ENCODE data around the gene BPIFB2.

Gene BPIFB2

DNA sequence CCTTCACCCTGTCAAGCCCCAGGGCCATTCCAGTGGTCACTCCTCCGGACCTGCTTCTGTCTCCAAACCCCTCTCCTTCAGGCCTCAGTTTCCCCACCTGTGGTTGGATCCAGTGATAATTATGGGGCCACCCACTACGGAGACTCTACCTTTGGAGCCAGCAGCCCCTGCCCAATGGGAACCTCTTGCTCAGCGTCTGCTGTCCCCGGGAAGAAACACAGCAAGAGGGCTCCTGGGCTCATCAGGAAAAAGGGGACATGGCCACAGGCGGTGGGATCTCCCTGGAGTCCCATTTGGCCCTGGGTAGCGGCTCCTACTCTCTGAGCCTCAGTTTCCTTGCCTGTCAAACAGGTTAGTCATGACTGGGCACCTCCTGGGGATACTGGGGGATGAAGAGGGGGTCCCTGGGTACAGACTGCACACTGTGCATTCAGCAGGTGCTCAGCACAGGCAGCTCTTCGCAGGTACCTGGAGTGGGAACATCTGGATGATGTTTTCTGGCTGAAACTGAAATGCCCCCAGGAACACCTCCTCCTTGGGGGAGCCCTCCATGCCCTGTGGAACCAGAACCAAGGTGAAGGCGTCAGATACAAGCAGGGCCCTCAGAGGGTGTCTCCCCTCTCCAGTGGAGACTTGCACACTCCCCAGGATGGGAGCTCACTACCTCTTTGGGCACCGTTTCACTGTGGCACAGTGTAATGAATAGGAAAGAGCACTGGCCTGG lies 22.7 kb upstream of the BPIFB2 start:
- DNase-seq (ENCODE audit: low read depth in 2 of 2): no peak

DNA sequence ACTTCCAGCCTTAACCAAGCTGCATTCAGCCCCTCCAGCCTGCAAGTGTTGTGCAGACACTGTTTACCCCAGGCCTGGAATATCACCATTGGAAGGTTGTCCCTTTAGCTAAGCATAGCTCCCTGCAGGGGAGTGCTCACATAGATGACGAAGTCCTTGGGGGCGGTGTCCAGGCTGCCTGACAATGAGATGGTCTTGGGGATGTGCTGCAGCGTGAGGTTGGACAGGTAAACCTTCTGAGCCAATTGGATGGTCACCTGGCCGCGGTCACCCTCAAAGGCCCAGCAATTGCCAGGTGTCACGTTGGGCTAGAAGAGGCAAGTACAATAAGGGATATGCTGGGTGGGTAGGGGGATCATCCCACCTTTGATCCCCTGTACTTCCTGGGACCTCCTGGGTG lies 21.9 kb upstream of the BPIFB2 start:
- DNase-seq (ENCODE audit: low read depth in 2 of 2): no peak

DNA sequence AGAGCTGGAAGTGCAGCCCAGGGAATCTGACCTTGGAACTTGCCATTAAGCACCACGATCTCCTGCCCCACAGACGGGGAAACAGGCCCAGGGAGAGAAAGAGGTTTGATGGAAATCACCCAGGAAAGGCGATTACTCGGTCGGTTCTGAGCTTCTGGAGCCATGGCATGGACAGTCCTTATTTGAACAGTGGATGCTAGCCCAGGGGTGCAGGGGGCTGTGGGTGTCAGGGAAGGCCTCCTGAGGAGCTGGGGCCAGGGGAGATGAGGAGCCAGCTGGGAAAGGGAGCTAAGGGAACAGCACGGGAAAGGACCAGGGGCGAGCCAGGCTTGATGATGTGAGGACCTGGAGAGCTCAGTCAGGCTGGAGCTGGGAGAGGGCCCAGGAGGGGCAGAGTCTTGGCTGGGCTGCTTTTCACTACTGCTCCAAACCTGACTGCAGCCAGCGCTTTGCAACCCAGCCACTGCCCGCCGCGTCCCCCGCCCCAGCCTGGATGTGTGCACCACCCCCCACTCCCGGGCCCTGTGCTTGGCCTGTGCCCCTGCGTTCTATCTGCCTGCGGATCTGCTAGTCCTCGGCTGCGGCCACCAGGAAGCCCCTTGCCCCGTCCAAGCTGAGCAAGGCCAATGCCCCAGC lies 21.1 kb upstream of the BPIFB2 start:
- DNase-seq (ENCODE audit: low read depth in 2 of 2): no peak

DNA sequence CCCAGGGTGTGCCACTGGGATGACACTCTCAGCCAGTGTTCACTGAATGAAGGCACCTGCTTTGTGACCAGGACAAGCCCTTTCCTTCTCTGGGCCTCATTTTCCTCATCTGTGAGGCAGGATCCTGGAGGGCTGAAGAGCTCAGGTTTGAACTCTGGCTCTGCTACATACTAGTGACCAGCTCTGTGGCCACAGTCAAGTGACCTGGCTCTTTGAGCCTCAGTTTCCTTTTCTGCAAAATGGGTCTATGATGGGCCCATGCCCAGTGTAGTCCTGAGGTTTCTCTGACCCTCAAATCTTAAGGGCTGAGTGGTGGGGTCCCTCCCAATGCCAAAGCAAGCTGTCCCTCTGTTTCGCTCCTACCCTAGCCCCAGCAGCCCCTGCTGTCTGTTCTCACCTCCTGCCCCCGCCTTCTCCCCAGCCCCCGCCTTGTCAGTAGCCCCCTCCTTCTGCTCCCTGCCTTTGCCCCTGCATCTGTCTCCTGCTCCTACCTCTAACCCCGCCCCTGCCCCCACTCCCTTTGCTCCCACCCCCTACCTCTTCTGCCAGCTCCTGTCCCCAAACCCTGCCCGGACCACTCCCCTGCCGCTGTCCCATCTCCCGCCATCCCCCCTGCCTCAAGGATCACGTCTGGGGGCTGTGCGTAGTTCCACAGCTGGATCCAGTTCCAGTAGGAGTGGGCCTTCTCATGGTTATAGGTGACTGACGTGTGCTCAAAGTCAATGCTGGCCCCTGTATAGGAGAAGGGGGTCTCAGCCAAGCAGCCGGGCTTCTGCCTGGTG lies 20.3 kb upstream of the BPIFB2 start:
- DNase-seq (ENCODE audit: low read depth in 2 of 2): no peak

DNA sequence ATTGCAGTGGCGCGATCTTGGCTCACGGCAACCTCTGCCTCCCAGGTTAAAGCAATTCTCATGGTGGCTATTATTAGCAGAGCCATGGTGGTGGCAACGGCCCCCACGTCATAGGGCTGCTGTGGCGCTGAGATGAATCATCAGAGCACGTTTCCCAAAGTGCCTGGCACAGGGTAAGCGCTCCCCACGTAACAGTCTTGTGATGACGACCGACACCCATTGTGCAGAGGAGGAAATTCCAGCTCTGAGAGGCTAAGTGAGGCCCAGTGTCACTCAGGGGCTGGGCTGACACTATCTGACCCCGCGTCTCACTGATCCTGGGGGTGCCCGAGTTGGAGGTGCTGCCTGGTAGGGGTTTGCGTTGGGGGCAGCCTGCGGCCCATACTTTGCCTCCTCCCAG lies 19.5 kb upstream of the BPIFB2 start:
- no peak for DNase-seq (ENCODE audit: low read depth in 2 of 2)

DNA sequence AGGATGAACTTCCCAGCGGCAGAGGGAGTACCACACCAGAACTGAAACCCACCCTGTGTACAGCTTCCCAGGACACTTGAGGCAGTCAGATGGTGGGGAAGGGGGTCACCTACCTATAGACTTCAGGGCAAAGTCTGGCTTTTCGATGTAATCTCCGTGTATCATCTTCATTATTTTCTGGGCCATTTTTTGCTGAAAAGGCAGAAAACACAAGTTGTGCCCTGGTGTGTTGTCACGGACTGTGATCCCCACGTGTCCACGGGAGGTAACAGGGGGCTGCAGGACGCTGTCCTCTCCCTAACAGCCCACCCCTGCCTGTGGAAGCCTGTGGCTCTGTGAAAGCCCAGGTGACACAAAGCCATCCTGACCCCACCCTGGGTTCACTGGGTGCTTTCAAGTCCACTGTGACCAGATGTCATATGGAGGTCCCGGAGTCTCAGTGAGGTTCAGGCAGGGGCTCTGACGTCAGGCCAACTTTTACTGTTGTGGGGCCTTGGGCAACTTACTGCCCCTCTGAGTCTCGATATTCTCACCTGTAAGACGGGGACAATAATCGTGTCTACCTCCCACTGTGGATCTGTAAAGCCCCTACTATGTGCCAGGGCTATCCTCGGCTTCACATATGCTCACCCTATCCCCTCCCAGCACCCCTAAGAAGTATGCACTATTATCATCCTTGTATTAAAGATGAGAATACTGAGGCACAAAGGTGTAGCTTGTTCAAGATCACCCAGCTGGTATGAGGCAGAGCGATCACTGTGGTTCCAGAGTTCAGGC lies 17.8 kb upstream of the BPIFB2 start:
- DNase-seq (ENCODE audit: low read depth in 2 of 2): no peak

DNA sequence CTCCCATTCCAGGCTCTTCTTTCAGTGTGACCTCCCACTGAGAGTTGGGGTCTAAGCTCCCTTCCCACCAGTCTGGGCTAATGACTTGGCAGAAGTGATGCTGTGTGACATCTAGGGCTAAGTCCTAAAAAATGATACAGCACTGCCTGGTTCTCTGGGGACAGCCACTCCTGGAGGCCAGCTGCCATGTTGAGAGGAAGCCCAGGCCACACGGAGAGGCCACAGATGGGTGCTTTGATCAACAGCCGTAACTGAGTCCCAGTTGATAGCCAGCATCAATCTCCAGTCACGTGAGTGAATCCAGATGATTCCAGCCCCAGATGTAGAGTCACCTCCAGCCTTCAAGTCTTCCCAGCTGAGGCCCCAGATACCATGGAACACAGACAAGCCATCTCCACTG lies 17.1 kb upstream of the BPIFB2 start:
- no peak for DNase-seq (ENCODE audit: low read depth in 2 of 2)

DNA sequence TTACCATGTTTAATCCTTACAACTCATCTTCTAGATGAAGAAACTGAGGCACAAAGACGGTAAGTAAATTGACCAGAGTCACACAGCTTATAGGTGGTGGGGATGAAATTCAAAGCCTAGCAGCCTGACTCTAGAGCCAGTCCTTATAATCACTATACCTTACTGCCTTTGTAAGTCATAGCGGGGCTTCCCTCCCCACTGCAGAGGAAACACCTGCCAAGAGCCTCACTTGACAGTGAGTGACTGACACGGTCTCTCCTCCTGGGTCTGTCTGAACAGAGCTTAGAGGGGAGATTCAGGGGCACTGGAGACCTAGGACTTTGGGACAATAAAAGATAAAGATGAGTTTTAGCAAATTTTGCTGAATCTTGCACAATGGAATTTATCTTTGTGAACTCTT lies 16.1 kb upstream of the BPIFB2 start:
- DNase-seq (ENCODE audit: low read depth in 2 of 2): no peak

DNA sequence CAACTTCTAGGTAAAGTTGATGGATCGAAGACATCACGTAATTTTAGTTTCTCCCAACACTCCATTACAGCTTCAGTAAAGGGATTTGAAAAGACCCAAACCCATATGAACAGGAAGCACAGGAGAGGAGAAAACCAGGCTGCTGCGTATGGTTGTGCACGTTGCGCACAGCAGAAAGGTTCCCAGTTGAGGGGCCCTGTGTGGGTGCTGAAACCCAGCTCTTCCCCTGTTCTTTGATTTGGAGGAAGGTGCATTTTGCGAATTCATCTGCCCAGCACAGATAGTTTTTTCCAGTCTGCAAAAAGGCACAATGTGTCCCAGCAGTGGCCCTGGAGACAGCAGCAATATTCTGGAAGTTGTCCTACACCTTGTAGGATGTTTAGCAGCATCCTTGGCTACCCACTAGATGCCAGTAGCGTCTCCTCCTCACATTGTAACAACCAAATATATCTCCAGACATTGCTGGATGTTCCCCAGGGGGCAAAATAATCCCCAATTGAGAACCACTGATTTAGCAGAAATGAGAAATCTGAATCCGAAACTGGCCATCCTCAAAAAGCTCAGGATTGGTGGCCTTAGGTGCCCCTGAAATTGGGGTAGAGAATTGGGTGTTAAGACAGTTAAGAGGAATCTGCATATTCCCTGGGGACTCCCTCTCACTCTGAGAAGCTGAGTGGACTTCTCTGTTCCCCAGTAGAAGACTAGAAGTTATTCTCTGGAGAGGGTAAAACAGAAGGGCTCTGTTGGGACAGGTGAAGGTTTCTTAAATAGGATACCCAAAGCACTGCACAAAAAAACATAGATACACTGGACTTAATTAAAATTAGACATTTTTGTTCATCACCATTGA lies 15.5 kb upstream of the BPIFB2 start:
- DNase-seq (ENCODE audit: low read depth in 2 of 2): no peak

DNA sequence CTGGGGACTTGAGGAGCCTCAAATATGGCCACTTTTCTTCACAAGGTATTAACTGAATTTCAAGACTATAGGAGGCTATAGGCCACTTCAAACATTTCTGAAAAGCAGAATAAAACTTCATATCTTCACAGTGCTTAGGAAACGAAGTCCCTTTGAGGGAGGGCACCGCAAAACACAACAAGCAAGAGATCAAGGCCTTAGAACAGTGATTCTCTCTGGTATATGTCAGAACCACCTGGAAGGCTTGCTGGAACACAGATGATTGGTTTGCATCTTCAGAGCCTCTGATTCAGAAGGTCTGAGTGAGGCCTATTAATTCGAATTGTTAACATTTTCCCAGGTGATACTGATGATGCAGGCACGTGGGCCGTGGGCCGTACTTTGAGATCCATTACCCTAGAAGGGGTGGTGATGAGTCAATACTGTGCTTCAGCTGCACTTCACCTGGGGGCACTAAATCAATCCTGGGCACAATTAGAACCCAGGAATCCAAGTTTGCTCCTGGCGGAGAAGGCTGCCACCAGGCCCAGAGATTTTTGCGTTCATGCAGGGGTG lies 13.9 kb upstream of the BPIFB2 start:
- no peak for DNase-seq (ENCODE audit: low read depth in 2 of 2)

DNA sequence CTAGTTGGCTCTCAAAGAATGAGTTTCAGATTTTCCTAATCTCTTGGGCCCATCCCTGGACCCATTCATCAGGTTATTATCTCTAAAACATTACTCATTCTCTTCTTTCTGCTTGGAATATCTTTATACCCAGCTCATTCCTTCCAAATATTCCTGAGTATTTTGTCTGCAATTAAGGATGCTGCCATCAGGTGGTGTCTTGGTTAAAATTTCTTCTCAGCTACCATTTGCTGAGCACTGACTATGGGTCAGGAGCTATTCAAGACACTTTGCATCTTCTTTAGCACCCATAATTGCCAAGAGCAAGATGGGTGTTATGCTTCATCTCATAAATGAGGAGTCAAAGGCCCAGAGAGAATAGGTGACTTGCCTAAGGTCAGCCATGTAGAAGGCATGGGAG lies 11.7 kb upstream of the BPIFB2 start:
- DNase-seq (ENCODE audit: low read depth in 2 of 2): no peak

DNA sequence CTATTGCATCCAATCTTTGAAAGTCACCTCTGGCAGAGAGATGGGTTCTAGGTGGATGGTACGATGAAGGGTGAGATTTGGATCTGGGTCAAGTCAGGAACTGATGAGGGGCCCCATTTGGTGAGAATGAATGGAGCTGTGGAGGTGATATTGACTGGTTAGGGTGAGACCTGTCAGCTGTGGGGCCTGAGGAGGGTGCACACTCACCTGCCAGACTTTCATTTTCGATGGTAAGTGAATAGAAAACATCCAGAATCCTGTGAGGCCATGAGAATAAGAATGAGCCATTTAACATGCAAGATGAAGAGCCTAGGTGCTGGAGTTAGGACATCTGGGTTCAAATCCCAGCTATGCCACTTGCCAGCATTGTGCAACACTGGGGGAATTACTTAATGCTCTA lies 10.1 kb upstream of the BPIFB2 start:
- DNase-seq (ENCODE audit: low read depth in 2 of 2): no peak

DNA sequence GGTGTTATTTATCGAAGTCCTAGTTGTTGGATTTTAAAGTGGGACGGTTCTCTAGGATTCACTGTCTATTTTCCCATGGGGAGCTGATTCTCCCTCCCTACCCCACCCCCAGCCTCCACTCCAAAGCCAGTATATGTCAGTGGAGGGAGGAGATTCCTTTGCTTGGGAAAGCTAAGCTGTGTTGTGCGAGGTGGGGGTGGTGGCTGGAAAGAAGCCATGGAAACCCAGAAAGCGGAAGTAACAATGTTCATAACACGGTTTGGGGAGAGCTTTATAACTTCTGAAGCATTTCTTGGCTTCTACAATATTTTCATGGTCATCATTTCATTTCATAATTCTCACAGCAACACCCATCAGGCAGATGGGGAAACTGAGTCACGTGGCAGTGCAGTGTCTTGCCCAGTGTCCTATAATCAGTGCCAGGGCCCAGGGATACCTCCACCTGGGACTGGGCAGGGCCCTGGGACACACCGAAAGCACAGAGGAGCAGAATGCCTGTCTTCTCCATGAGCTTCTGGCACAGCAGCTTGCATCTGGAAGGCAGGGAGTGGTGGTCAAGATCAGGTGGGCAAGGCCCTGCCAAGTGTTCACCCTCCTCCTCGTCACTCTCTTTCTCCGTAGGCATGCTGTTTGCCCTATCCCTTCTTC lies 7.8 kb upstream of the BPIFB2 start:
- DNase-seq (ENCODE audit: low read depth in 2 of 2): no peak

DNA sequence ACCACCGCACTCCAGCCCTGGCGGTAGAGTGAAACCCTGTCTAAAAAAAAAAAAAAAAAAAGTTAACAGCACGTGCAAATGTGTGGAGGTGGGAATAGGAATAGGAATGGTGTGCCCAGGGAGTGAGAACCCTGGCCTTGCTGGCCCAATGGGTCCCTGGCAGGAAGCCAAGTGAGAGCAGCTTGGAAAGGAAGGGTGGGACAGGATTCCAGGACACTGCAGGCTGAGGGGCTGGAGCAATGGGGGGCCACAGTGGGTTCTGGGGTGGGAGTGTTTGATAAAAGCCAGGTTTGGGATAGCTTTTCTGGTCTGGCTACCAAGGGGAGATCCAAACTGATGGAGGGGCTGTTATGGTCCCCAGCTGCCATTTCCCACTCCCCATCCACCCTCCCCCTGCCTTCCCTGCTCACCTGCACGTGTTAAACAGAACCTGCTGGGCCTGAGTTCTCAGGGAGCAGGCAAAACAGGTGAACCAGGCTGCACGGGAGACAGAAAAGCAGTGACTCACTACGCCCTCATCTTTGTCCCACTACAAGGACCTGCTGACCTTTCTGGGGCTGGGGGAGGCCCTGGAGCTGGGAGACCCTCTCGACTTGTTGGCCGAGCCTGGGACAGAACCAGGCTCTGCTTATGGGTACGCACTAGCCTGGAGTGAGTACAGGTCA lies 6.6 kb upstream of the BPIFB2 start:
- DNase-seq (ENCODE audit: low read depth in 2 of 2): no peak

DNA sequence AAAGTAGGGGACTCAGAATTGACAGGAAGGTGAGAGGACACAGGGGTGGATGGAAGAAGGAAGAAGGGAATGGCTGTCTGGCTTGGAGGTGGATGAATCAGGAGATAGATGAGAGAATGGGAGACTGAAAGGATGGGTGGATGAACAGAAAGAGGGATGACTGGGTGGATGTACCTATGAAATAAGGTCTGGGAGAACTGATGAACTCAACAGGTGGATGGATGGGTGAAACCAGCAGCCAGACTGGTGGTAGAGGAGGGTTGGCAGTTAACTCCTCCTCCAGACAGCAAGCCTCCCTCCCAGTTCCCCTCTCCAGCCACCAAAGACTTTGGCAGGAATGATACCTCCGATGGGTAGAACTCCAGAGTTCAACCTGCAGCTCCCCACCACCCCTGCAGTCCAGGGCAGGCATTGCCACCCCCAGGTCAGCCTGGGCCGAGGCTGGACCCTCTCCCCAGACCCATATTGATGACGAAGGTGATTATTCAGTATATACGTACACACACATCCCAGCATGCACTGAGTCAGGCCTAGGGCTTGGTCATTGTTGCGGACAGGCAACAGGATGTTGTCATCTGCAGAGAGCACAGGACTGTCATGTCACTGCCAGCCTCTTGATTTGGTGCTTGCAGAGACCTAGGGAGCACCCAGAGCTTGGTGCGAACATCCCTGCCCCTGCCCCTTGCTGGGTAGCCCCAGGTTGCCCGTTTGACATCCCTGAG lies 5.3 kb upstream of the BPIFB2 start:
- no peak for DNase-seq (ENCODE audit: low read depth in 2 of 2)

DNA sequence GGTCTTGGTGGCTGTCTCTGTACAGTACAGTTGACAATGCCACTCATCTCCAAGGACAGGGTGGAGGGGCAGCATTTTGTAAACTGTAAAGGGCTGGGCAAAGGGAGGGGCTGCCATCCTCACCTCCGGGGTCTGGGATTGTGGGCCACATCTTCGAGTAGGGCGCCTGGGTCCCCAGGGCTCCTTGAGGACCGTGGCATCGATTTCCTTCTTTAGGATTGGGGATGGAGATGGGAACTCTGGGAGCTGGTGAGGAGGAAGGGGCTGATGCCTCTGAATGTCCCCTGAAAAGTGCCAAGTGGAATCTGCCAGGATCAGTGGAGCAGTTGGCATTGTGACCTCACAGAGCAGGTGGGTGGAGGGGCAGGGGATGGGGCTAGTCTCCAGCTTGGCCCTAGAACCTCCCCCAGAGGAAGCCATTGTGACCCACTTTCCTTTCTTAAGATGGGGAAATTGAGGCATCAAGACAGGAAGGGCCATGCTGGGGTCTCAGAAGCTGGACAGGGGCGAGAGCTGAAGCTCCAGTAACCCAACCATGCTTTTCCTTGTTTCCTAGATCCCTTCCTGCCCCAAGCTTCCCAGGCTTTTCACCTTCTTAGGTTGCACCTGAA lies 3.3 kb upstream of the BPIFB2 start, which contains the start of gene SUN5:
TSS of gene SUN5 (minus strand) at position 293 of the 611 bp plus-strand sequence. CDS start at position 200, 93 bp downstream.
- DNase-seq (ENCODE audit: low read depth in 2 of 2): no peak

DNA sequence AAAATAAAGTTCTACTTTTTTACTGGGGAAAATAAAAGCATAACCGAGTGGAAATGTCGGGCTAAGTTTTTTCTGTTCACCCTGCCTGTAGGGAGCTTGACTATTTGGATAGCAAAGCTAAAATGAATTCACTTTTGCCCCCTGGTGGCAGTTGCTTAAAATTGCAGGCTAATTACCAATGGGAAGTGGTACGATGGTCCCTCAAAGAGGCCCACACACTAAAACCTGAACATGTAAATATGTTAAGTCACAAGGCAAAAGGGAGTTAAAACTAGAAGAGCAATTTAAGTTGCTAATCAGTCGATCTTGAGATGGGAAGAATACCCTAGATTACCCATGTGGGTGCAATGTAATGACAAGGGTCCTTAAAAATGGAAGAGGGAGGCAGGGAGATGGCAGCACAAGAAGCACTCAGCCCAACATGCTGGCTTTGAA lies 2.4 kb upstream of the BPIFB2 start:
- DNase-seq (ENCODE audit: low read depth in 2 of 2): no peak

DNA sequence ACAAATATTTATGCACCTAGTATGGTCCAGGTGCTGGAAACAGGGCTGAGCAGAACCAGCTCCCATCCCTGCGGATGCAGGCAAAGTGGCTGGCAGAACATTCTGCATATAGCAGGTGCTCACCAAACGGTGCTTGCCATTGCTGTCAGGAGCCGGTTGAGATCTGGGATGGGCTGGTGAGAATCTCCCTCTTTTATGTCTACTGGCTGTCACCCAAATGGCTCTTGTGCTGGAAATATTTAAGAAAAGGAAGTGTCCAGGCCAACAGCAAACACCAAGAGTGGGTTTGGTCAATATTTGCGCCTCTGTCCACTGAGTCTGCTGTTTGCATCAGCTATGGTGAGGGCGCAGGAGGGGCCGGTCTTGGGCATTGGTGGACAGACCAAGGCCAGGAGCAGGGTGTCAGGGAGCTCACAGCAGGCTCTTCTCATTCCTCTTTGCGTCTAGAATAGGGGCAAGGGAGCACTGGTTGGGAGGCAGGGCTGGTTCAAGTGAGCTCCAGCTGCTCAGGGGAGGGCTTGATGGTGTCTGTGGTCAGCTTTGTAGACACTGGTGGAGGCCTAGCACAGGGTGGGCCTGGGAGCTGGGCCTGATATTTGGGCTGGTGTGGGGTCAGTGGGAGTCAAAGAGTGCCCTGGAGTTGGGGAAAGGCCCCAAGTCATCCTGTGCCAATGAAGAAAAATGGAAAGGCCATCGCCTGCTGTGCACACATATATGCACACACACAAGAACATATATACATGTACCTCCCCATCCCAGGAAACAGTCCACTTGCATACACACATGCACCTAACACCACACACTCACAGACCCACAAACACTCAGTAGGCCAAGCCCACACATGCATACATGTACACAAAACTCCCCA lies 1.4 kb upstream of the BPIFB2 start:
- no peak for DNase-seq (ENCODE audit: low read depth in 2 of 2)
